Activated CD8-positive, alpha-beta memory T cell treated with anti-CD3 and anti-CD28 coated beads for 1 hour (primary cell): ENCODE data around the gene ADGRD1.

Source experiments
- DNase-seq, 2 donors: peaks; one replicate each; pipeline ENCODE4 v3.0.0-alpha.2; 2020; ENCODE audit warnings: low read depth in 1 of 2; ENCODE audit errors: extremely low read depth in 1 of 2

ADGRD1 gene

DNA sequence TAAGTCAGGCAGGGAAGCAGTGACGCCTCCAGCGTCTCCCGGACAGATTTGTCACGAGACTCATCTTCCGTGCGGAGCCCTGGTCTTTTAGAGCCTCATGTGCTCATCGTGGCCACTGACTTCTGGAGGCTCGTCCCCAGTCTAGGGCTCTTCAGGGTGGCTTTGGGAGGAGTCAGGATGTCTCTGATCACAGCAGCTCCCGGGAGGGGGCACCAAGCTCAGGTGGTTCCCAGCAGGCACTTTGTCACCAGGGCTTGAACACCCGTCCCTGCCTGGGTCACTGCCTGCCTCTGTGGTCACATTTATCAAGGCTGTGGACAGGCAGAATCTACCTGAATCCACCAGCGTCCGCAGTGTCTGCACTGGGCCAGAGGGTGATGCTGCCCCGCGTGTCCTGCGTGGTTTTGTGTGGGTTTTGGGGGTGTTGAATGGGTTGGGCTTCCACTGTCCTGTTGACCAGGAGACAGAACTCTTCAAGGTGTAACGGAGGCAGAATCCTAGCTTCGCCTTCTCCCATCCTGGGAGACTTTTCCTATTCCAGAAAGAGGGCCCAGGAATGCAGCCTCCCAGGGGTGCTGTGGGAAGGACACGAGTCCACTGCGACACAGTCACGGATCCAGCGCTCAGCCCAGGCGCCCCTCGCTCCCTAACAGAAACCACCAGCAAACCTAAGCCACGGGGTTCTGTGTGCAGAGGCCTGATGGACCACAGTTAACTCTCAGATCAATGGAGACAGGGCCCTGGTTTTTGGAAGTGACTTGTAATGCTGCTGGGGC, 132.3 kb downstream of the ADGRD1 start:
- DNase-seq: no peak

DNA sequence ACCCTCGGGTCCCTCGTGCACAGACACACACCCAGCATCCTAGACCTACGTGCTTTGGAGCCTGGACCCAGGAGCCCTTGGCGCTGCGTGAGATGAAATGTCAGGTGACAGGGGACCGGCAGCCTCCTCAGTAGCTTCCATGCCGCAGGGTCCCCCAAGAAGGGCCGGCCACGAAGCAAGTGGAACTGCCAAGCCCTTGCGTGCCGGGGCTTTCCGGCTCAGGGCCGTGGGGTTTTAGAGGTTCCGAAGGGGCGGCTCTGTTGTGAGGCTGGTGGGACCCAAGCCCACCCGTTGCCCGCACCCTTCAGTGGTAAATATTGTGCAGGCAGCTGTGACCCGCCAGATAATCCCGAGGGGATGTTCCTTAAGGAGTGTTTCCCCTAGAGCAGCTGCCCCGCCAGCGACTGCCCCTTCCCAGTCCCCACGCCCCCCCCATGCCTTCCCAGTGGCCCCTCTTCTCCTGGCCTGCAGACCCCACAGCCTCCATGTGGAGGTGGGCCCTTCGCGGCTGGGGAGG, 133.7 kb downstream of the ADGRD1 start:
- DNase-seq: no peak

DNA sequence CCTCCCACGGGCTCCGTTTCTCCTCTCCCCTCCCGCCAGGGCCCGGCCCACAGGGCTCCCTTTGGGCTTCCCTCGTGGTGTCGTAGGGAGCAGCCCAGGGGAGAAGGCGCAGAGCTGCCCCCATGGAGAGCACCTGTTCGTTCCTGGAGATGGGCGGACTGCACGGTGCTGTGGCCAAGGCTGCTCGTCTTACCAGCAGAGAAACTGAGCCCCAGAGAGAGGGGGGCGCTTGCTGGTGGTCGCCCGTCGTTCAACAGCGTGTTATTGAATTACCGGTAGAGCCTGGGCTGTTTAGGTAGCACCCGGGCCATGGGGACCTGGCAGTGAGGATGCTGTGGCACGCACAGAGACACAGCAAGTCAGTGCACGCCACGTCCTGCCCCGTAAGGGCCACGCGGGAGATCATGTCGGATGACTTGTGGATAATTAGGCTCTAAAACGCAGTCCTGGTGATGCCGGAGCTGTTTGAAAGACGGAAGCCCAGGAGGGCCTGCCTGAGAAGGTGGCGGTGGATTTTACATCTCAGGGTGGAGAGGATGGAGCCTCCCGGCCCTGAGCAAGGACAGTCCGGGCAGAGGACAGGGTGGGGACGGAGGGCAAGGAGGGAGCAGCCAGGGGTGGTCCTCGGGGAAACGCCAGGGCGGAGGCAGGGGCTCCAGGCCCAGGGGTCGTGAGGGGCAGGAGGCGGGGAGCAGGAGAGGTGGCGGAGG, 134.4 kb downstream of the ADGRD1 start:
- DNase-seq: no peak

DNA sequence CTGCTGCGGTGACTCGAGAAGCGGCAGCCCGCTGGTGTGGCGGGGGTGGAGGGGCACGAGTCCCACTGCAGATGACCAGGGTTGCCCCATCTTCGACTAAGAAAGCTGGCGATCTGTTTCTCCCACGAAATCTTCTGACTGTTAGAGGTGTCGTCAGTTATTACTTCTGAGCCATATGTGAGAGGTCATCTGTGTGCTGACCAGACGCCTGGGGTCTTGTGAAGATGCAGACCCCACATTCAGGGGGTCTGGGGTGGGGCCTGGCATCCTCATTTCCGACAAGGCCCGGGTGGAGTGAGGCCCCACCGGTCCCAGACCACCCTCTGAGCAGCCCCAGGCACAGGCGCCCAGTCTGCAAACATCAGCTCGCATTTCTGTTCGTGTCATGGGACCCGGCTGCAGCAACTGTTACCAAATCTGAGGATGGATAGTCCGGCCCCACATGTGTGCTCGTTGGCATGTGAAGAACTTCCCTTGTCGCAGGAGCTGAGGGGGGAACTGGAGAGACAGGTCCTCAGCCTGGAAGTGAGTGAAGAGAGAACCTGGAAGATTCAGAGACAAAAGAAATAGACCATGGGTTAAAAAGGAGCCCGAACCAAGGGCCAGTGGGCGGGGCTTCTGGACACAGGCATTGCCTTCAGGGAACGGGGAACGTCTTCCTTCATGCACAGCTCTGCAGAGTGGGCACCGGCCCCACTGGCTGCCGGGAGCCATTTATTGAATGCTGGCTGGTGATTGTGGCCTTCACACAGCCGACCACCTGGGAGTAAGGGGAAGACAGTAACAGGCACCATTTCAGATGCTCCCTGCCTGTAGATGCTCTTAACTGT, 135.2 kb downstream of the ADGRD1 start:
- DNase-seq: no peak

DNA sequence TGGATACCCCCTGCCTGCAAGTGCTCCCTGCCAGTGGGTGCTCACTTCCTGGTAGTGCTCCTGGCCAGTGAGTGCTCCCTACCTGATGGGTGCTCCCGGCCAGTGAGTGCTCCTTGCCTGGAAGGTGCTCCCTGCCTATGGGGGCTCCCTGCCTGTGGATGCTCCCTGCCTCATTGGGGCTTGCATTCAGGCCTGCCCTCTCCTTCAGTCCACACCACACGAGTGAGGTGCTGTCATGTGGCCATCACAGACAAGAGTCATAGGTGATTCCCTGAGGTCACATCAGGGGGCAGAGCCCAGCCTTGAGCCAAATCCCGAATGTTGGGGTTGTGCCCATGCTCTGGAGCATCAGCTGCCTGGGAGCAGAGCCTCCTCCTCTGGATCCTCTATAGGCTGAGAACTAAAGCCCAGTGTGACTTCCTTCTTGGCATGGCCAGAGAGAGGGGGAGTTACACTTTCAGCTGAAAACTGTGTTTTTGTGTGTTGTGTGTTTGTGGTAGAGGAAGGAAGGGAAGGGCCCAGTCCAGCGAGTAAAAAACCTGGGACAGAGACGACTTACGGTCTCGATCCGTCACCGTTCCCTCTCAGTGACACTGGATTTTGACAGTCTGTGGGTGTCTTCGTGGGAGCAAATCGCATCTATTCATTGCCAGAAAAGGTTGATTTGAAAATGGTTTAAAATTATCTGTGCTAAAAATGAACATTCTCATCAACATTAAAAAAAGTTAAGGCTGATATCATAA, 136.0 kb downstream of the ADGRD1 start:
- DNase-seq: no peak

DNA sequence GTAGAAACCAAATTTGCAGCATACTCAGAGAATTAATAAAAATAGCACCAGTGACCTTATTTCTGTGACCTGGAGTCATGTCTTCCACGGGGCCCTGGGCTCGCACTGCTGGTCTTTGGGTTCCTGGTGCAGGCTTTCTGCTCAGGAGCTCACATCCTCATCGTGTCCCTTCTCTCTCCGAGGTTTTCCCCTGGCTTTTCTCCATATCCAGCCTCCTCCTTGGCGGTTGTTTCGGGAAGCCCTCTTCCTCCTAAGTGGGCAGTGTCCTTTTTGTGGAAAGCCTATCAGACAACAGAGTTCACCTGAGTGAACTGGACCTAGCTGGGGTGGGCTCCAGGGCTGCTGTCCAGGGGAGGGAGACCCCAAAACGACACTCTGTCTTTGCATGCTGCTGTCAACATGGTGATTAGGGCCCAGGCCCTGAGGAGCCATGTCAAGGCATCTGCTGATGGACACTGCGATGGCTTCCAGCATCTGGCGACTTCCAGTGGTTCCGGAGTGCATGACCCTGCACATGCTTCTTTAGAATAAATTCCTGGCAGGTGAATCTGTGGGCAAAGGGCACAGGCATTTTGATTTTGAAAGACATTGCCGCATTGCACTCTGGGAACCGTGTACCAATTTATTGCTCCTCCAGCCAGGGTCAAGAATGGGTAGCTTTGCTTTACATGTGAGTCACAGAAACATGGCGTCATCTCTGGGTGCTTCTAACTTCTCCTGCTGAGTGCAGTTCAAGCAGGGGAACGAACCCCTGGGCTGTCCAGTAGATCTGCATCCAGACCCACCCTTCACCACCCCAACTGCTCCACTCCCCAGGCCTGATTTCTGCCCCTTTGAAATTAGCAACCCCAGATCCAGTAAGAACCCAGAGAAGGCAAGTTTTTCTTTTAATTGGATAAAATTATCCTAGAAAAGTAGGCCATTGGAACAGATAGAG, 136.8 kb downstream of the ADGRD1 start:
- no peak for DNase-seq

DNA sequence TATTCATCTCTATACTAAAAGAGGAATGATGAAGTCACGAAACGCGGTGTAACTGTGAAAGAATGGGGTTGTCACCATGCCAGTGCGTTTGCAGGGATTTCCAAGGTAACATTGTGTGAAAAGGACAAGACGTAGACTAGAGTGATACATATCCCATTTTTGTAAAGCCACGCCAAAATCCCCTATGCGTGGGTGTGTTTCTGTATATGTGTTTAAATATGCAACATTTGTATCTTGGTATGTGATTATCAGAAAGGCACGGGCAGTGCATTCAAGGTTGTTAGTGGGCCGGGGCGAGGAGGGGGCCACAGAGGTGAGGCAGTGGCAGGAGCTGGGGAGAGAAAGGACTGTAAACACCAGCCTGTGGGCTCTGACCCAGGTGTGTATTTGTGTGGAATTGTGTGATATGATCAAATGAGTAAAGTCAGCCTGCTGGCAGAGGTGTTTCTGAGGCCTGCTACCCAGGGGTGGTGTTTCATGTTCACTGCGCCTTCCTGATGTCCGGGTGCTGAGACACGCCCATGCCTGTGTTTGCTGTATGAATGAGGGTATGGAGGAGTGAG, 137.8 kb downstream of the ADGRD1 start:
- DNase-seq: no peak

DNA sequence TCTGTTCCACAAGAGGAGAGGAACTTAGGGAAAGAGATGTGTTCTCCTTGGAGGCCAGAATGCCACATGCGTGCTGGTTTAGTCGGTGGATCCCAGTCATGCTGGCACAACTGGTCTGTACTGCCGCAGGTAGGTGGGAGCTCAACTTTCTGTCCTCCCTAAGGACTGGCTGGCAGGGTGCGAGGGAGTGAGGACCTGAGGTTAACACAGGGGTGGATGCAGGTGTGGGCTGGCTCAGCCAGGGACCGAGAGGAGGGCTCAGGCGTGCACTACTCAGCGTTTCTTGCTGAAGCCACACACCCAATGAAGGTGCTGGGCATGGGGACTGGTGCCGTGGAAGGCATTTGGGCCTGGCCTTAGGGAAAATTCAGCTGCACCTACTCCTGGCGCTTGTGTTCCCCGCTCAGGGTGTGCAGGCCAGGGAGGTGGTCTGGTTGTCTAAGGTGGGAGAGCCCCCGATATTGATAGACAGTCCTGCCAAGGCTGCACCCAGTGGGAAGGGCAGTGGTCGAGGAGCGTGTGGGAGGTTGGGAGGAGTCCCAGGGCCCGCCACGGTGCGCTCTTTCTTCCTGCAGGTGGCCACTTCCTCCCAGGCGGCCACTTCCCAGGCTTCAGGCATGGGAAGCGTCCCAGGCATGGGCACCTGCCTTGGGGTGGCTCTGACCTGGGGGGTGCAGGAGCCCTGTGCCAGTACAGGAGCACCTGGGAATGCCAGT, 138.4 kb downstream of the ADGRD1 start:
- DNase-seq: no peak

DNA sequence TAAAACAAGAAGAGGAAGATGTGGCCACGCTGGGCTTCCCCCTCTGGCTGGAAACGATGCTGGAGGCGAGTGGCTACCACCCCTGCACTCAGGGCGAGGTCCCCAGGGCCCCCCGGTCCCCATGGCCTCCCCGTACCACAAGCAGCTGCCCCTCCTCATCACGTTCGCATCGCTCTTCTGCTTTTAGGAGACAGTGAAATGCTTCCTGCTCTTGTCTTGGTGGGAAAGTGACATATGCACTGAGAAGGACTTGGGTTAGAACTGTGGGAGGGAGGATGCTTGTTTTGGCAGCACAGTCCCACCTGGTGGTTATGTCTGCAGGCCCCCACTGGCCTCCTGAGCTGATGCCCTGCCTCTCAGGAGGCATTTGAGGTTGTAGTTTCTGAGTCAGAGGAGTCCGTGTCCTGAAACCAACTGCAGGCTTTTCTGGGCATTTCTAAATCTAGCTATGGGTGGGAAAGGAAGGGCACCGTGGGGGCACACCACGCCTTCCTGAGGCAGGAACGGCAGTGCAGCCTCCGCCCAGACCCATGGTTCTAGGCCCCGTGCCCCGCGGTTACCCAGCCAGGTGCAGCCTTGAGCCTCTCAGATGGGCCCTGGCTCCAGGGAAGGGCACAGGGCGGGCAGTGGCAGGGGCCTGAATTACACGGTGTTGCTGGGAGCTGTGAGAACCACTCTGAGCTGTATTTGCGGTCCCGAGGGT, 139.3 kb downstream of the ADGRD1 start:
- DNase-seq: no peak

DNA sequence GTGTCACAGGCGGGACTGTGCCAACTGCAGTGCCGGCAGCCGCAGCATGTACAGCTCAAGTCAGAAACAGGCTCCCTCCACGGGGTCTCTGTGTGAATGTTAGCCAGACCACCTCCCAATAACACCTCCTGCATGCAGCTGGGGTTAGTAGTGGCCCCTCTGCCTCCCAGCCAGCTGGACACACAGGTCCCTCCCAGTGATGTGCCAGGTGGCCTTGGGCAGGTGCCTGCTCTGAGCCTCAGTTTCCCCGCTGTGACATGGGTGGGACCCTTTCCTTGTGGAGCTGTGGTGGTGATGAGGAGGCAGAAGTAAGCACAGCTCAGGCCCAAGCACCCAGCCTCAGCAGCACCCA, 139.9 kb downstream of the ADGRD1 start:
- DNase-seq: no peak

DNA sequence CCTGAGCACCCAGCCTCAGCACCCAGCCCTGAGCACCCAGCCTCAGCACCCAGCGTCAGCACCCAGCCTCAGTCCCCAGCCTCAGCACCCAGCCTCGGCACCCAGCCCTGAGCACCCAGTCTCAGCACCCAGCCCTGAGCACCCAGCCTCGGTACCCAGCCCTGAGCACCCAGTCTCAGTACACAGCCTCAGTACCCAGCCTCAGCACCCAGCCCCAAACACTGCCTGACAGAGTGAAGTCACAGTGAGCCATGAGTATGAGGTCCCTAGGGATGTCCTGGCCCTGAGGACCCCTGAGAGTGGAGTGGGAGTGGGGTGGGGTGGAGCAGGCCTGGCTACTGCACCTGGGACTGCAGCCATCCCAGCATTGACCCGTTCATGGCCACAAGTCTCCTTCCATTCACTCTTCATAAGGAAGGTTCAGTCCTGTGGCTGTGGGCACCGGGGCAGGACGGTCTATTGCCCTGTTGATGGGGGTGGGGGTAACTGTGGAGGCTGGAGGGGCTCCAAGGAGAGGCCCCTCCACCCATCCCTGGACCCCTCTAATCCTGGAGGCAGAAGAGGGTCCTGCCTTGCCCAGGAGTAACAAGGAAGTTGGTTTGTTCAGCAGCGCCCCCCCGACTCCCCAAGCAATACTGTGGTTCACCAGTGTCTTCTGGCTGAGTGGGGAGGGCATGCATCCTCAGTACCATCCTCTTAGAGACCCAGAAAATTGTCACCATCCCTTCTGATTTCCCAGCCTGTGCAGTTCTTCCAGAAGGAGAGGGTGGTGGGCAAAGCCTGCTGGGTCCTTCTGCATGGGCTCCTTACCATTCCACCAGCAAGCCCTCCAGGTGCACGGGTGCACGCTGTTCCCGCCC, 140.5 kb downstream of the ADGRD1 start:
- DNase-seq: no peak

DNA sequence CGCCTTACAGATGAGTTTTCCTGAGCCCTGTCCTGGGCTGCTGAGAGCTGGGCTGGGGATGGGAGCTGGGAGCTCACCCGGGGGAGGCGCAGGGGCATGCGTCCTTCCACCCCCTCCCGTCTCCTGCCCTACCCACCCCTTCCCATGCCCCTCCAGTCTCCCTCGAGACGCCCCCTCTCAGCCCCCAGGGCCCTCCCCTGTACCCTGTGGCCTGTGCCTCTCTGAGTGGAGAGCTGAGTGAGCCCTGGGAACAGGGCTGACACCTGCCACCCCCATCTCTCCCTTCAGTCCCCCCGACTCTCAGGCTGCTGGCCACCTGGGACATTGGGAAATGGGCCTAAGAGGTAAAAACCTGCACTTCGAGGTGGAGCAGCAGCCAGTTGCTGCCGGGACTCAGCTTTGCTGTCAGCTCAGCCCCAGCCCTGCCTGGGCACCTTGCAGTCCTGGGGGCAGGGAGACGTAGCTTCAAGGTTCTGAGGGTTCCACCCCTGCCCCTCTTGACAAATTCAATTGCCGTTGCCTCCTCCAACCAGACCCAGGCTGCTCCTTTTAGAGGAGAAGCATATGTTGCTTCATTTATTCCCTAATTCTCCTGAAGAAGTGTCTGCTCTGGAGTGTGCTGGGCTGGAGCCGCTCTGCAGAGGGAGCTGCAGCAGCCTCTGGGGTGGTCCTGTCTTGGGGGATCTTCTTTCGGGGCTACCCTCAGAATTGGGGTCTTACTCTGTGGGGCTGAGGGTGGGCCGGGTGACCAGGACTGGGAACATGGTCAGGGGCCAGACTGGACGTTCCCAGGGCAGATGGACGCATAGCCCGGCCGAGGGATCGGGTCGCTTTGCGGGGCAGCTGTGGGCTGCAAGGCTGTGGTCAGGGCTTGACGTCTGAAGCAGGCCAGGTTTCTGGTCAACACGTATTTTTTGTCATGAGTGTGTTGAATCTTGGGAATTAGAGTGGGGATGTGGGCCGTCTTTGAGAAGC, 141.4 kb downstream of the ADGRD1 start:
- no peak for DNase-seq

DNA sequence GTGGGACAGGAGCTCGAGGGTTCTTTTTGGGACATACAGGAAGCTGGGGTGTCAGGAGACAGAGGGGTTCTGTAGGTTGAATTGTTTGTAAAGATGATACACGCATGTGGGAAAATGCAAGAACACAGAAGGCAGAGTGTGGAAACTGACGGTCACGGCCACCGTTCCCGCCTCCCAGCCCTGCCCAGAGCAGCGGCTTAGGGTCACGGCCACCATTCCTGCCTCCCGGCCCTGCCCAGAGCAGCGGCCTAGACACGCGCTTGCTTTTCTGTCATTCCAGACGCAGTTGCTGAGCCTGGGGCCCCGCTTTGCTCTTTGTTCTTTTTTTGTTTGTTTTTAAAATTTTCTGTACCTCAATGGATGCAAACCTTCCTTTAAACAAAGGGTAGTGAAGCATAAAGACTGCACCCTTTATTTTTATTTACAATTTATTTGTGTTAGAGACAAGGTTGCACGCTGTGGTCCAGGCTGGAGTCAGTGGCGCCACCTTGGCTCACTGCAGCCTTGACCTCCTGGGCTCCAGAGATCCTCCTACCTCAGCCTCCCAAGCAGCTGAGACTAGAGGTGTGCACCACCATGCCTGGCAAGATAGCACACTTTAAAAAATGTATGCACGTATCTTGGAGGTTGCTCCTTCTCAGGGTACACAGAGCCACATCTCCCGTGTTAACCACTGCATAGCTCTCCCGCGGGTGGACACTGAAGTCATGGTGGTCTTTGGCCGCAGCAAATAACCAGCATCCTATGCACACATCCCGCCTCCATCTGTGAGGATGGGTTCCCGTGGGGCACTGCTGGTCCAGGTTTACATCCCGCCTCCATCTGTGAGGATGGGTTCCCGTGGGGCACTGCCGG, 142.3 kb downstream of the ADGRD1 start:
- no peak for DNase-seq

DNA sequence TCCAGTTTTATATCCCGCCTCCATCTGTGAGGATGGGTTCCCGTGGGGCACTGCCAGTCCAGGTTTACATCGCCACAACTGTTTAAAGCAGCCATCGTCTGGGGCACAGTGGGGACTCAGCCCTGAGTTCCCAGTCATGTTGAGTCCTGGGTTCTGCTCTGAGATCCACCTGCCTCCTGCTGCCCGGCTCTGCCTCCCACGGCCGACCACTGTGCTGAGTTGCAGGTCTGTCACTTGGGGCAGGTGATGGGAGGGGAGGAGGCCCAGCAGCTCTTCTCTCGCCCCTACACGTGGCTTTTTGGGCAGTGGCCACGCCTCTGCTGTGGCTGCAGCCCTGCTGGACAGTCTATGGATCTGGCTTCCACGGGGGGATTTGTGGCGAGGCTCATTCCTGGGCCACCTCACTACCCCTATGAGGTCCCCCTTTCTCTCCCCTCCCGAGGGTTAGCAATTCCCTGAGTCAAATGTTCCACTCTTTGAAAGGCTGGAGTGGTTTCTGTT, 143.0 kb downstream of the ADGRD1 start:
- DNase-seq: no peak
